SU-DHL-6 (cell line): ENCODE results near the gene HNRNPH1.

ENCODE experiments used
- H2AFZ ChIP-seq: fragments of 200-600 bp; sonication (generic); 2 replicates; pipeline ENCODE4 v1.6.1; 2014; ENCODE audit warnings: low read depth, mild to moderate bottlenecking, moderate library complexity, mixed read lengths, antibody characterized with exemption, low read length; ENCODE audit not compliant: severe bottlenecking
- H3F3A ChIP-seq: fragments of 200-600 bp; shearing (Covaris generic); 2 replicates; pipeline ENCODE4 v1.6.0; 2016; ENCODE audit warnings: antibody characterized with exemption, mild to moderate bottlenecking; ENCODE audit not compliant: insufficient read depth
- H3K27ac ChIP-seq: fragments of 200-600 bp; sonication (generic); 2 replicates; pipeline ENCODE4 v1.5.1; 2016; ENCODE audit warnings: low read depth, mild to moderate bottlenecking, low read length, moderate library complexity, mixed read lengths
- H3K27me3 ChIP-seq: fragments of 200-600 bp; sonication (generic), shearing (Covaris generic); 2 replicates; pipeline ENCODE4 v1.6.0; 2014; ENCODE audit warnings: mild to moderate bottlenecking, low read length
- H3K36me3 ChIP-seq: fragments of 200-600 bp; sonication (generic); 2 replicates; pipeline ENCODE4 v1.6.1; 2014; ENCODE audit warnings: mild to moderate bottlenecking, low read length, mixed read lengths
- H3K4me2 ChIP-seq: fragments of 300-600, 200-600 bp; shearing (Covaris generic), sonication (generic); 2 replicates; pipeline ENCODE4 v1.6.0; 2014; ENCODE audit warnings: low read length, low read depth, mild to moderate bottlenecking; ENCODE audit not compliant: poor library complexity, severe bottlenecking
- H3K4me3 ChIP-seq: fragments of 200-600 bp; sonication (generic); 2 replicates; pipeline ENCODE4 v1.5.1; 2014; ENCODE audit warnings: antibody characterized with exemption, low read length, mild to moderate bottlenecking, mixed read lengths; ENCODE audit not compliant: insufficient read depth, poor library complexity, severe bottlenecking
- H3K79me2 ChIP-seq: fragments of 200-600 bp; sonication (generic); 2 replicates; pipeline ENCODE4 v1.6.1; 2014; ENCODE audit warnings: mild to moderate bottlenecking, low read length, moderate library complexity; ENCODE audit not compliant: insufficient read depth
- H3K9ac ChIP-seq: fragments of 200-600 bp; sonication (generic); 2 replicates; pipeline ENCODE4 v1.7.0; 2014; ENCODE audit warnings: mild to moderate bottlenecking, low read length
- H3K9me2 ChIP-seq: fragments of 200-600 bp; sonication (generic); replicated peaks from 2 replicates; pipeline ENCODE4 v1.6.1; 2014; ENCODE audit warnings: low read length; ENCODE audit not compliant: insufficient read depth
- H3K9me3 ChIP-seq: fragments of 200-600 bp; sonication (generic); 2 replicates; pipeline ENCODE4 v1.6.1; 2014; ENCODE audit warnings: low read length, mixed read lengths; ENCODE audit not compliant: insufficient read depth
- H4K20me1 ChIP-seq: fragments of 200-600 bp; sonication (generic); 2 replicates; pipeline ENCODE4 v1.6.1; 2014; ENCODE audit warnings: low read depth, mild to moderate bottlenecking, antibody characterized with exemption, low read length, moderate library complexity, mixed read lengths
- EZH2phosphoT487 ChIP-seq: fragments of 200-600 bp; sonication (generic), shearing (Covaris generic); conservative IDR thresholded peaks from 2 replicates; pipeline ENCODE4 v1.6.1; 2018; ENCODE audit warnings: mild to moderate bottlenecking, antibody characterized with exemption, low read length, moderate library complexity, mixed read lengths
- TF ChIP-seq, protein P1 (sequence below): fragments of 200-600 bp; sonication (generic); IDR thresholded peaks from one replicate; pipeline ENCODE4 v1.5.1; 2017; ENCODE audit warnings: antibody characterized with exemption, mild to moderate bottlenecking, low read length, moderate library complexity; ENCODE audit not compliant: insufficient read depth, poor library complexity, severe bottlenecking

The HNRNPH1 gene

DNA sequence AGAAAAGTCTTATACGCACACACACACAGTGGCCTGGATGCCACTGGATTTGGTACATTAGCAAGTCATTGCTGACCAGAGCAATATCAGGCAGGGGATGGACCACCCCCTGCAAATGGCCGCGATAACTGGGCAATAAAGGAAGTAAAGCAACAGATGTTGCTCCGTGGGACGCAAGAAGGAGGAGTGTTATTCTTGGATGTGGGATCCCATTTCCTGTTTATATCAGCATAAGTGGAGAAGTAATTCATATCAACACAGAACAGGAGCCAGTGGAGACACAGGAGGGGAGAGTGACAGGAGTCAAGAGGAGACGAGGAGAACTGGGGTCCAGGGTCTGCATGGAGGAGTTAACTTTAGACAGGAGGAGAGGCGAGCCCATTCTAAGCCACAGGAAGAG, 54.8 kb downstream of the HNRNPH1 start:
- Histone ChIP-seq H3K36me3 (peaks cover 12% of the 10 kb centered on the region; the same call in 1 of the 2 replicates), H3K4me3 (no peak overlapping the region), H3K4me2 (no peak overlapping the region), H3K9me2 (no peaks in the 10 kb centered on the region), H4K20me1 (no peaks in the 10 kb centered on the region), H3K79me2 (no peaks in the 10 kb centered on the region), H3F3A (0 out of 2 replicates have a peak, but pooled peaks cover 3% of the 10 kb centered on the region), H2AFZ (no peak overlapping the region), H3K9me3 (no peaks in the 10 kb centered on the region), H3K27ac (no peak overlapping the region), H3K9ac (no peak overlapping the region), H3K27me3 (no peaks in the 10 kb centered on the region)
- TF ChIP-seq, protein P1, sequence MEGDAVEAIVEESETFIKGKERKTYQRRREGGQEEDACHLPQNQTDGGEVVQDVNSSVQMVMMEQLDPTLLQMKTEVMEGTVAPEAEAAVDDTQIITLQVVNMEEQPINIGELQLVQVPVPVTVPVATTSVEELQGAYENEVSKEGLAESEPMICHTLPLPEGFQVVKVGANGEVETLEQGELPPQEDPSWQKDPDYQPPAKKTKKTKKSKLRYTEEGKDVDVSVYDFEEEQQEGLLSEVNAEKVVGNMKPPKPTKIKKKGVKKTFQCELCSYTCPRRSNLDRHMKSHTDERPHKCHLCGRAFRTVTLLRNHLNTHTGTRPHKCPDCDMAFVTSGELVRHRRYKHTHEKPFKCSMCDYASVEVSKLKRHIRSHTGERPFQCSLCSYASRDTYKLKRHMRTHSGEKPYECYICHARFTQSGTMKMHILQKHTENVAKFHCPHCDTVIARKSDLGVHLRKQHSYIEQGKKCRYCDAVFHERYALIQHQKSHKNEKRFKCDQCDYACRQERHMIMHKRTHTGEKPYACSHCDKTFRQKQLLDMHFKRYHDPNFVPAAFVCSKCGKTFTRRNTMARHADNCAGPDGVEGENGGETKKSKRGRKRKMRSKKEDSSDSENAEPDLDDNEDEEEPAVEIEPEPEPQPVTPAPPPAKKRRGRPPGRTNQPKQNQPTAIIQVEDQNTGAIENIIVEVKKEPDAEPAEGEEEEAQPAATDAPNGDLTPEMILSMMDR, result no peak
- no peak for TF ChIP-seq EZH2phosphoT487

GRCh38 chr5:179564526-179564925, 58.9 kb downstream of the HNRNPH1 start:
- H3K4me2 ChIP-seq, result no peak overlapping the region
- H3K9ac ChIP-seq, result no peak overlapping the region
- peaks cover 3% of the 10 kb centered on the region; the same call in 1 of the 2 replicates for H3K79me2 ChIP-seq
- TF ChIP-seq, protein P1, result no peak
- TF ChIP-seq EZH2phosphoT487, result no peak
- H3K9me2 ChIP-seq, result no peaks in the 10 kb centered on the region
- H3K27ac ChIP-seq, result no peak overlapping the region
- peaks cover 12% of the 10 kb centered on the region; the same call in 1 of the 2 replicates for H3K36me3 ChIP-seq
- no peak overlapping the region for H3K4me3 ChIP-seq
- H3K27me3 ChIP-seq, result no peaks in the 10 kb centered on the region
- no peaks in the 10 kb centered on the region for H4K20me1 ChIP-seq
- no peaks in the 10 kb centered on the region for H3K9me3 ChIP-seq
- no peak overlapping the region for H2AFZ ChIP-seq
- no peaks in the 10 kb centered on the region for H3F3A ChIP-seq
